ENCODE measurements around the gene CSNK1G2.

The CSNK1G2 gene

DNA sequence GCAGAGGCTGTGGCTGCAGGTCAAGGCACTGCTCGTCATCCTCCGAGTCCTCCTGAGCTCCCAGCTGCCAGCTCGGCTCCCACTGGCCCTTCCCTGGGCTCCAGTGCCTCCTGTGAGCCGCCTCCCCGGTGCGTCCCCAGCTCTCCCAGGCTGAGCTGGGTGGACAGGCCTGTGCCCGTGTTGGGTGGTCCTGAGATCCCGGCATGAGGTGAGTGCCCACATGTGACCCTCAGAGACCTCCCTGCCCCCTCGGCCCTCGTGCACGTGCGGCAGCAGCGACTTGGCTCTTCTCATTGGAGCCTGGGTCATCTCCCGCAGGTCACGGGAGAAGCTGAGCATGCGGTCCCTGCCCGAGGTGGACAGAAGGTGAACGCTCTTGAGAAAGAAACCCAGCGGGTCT, 20.3 kb upstream of the CSNK1G2 start:
- no peak for FAIRE-seq

DNA sequence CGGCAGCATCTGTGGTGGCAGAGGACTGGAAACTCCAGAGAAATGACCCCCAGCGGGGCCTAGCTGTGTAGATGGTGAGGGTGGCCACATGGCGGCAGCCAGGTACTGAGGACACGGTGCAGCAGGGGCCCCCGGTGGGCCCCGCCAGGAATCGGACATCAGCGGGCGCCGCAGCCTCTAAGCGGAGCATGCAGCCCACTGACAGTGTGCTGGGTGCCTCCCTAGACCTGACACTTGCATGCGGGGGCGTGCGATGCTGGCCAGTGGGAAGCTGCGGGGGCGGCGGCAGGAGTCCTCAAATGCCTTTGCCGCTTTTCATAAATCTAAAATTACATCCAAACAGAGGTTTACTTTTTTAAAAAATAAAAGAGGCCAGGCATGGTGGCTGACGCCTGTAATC, 19.6 kb upstream of the CSNK1G2 start:
- no peak for FAIRE-seq

DNA sequence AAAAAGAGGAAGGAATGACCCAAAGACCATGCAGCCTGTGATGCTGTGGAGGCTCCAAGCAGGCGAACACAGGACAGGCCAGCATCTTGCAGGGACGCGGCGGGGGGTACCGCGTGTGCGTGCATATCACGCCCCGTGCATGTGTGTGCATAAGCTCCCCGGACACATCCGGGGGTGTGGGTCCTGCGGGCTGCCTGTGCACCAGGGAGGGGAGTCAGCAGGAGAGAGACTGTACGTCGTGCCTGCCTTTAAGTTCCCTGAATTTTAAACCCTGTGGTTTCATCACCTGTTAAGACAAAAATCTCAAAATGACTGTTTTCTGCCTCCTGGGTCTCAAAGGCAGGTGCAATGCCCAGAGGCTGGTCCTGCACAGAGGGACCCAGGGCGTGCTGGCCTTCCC, 19.1 kb upstream of the CSNK1G2 start:
- no peak for FAIRE-seq

DNA sequence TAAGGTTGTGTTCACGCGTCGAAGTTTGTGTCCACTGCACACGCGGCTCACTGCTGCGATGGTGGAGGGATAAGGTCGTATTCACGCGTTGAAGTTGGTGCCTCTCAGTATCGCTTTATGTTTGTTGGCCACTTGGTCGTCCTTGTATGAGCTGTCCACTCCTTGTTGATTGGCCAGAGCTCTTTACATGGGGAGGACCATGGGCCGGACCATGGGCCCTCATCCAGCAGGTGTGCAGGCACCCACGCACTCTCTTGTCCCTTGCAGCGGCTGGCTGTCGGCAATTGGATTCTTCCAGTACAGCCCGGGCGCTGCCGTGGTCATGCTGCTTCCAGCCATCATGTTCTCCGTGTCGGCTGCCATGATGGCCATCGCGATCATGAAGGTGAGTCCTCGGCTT, 18.2 kb upstream of the CSNK1G2 start:
- FAIRE-seq: no peak

DNA sequence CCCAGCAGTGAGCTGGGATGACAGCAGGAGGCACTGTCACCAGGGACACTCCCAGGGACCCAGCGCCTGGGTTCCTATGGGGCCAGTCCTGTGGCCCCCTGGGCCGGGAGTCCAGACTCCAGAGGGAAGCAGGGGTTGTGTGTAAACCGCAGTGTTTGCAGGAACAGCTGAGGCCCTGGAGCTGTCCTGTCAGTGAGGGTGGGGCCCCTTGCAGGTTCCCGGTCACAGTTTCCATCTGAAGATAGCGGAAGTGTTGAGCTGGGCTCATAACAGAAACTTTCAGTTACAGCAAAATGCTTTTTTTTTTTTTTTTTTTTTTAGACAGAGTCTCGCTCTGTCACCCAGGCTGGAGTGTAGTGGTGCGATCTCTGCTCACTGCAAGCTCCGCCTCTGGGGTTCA, 17.7 kb upstream of the CSNK1G2 start:
- FAIRE-seq: no peak

DNA sequence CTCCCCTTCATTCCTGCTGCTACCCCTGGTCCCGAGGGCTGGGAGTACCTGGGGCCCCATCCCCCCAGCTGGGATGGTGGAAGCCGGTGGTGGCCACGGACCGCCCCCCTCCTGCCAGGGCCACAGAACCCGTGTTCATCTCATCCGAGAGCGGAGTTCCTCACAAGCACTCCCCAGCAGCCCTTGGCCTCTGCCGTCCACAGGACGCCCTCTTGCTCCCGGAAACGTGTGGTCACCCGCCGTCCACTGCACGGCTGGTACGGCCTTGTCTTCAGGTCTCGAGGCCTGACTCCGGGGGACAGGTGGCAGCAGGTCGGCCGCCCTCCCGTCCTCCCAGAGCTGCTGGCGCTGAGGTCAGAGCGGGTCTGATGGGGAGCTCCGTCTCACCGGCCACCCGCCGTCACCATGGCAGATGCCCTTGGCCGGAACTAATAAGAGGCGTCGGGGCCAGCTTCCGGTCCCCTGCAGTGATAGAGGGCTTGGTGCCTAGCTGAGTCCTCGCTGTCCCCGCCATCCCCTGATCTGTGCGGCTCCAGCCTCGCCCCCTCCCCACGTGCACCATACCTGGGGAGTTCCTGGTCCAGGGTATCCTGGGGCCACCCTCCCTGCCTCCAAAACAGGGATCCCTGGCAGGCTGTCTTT, 16.5 kb upstream of the CSNK1G2 start:
- FAIRE-seq: no peak

DNA sequence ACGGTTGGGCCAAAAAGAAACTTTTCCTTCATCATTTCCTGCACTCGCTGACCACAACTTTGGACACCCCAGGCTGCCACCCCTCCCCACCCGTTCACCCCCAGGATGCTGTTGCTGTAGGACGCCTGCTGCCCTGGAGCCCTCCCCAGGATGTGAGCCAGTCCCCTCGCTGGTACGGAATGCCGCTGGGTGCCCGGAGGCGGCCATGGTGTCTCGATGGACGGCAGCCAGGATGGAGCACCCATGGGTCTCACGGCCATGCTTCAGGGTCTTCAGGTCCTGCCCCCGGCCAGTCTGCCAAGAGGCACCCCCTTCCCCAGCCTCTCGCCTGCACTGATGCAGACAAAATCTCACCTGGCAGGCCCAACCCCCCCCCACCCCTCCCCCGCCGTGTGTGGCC, 15.4 kb upstream of the CSNK1G2 start:
- FAIRE-seq: no peak

DNA sequence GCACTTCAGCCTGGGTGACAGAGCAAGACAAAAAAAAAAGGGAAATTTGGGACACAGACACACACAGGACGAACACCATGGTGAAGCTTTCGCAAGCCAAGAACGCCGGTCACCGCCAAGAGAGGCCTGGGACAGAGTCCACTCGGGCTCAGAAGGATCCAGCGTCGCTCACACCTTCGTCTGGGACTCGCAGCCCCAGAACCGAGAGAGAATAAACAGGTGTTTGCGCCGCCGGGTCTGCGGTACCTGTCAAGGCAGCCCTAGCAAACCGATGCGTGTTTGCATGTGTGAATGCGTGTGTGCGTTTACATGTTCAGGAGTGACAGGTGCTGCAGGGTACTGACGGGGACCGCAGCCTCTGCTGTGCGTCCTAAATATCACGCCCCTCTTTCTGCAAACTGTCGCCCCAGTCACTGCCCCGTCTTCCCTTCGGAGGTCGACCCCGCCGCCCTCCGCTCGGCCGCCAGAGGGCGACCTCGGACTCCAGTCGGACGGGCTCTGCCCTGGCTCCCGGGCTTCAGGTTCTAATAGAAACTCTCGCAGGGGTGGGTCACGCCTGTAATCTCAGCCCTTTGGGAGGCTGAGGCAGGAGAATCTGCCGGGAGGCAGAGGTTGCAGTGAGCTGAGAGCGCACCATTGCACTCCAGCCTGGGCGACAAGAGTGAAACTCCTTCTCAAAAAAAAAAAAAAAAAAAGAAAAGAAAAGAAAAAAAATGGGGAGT, 11.8 kb upstream of the CSNK1G2 start:
- no peak for FAIRE-seq

DNA sequence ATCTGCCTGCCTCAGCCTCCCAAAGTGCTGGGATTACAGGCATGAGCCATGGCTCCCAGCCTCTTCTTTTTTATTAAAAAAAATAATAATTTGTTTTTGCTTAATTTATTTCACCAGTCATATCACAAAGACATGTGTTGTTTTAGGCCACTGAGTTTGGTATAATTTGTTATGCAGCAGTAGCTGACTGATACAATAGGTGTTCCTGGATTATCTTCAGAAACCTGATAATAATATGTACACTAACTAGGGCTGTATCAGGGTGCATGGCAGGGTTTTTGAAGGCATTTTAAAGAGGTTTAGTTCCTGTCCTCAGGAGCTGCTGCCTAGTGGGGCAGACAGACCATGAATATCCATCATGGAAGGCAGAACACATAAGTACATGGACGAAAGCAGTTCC, 9.5 kb upstream of the CSNK1G2 start:
- no peak for FAIRE-seq

DNA sequence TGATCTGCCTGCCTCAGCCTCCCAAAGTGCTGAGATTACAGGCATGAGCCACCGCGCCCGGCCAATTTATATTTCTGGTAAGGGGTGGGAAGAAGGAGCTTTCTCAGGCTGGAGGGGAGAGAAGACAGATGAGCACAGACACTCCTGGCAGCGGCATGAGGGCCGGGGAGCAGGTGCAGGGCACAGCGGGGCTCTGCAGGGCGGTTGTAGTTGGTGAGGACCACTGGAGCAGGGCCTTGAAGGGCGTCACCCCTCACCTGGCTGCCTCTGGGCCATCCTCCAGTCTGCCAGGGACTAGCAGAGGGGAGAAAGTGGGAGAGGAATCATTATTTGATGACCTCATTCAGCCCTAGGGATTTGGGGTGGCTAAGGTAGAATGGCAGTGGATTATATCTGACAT, 8.6 kb upstream of the CSNK1G2 start:
- FAIRE-seq: no peak

DNA sequence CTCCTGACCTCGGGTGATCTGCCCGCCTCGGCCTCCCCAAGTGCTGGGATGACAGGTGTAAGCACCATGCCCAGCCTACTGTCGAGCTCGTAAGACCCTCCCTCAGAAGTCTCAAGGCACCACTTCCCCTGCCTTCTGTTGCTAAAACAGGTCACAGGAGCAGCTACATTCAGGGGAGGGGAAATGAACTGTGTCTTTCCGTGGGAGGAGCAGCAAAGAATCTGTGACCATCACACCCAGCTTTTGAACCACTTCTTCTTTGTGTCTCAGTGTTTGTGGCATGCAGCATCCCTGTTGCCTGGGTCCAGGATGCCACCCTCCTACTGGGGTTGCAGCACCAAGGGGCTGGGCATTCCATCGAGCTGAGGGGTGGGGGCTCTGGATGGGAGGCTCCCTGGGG, 7.7 kb upstream of the CSNK1G2 start:
- FAIRE-seq: no peak

DNA sequence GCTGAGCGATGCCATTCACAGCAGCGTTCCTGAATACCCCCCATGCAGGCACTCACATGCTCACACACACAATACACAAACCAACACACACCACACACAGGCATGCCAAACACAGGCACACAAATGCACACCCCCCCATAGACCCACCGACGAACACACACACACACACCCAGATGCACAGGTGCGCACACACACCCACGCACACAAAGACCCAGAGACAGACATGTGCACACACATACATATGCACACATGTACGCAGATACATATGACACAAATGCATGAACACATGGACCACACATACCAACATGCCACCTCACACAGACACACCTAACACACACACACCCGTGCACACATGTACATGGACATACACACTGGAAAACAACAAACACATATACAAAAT, 7.0 kb upstream of the CSNK1G2 start:
- FAIRE-seq: no peak

DNA sequence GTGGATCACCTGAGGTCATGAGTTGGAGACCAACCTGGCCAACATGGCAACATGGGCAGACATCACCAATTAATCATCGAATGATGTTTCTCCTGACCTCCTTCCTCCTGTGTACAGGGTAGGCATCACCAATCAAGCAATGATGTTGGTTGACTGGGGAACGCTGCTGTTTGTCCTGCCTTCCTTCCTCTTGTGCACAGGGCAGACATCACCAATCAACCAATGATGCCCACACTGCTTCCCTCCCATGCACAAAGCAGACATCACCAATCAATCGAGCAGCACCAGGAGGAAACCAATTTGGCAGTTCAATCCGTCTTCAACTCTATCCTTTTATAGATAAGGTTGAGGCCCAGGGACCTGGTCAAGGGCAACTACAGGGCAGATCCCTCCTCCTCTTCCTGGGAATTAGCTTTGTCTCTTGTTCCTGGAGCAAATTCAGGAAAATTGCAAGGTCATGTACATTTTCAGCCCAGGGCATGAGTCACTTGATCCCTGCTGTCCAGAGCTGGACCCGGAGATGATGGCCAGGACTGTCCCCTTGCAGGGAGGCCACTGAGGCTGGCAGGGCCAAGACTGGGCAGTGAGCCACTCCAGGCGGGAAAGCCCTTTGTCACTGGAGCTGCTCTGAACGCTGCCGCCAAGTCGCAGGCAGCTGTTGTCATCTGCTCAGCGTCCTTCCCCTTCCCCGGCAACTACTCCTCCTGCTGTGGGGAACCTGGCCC, 5.3 kb upstream of the CSNK1G2 start:
- FAIRE-seq: no peak

DNA sequence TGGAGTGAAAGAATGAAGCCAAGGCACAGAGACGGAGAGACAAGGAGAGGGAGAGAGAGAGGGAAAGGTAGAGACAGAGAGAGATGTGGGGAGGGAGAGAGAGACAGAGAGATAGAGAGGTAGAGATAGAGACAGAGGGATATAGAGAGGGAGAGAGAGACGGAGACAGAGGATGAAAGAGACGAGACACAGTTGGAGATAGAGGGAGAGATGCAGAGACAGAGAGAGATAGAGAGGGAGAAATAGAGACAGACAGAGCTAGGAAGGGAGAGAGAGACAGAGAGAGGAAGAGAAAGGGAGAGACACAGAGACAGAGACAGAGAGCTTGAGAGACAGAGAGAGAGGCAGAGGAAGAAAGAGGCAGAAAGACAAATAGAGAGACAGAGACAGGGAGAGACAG, 4.5 kb upstream of the CSNK1G2 start:
- FAIRE-seq: no peak

DNA sequence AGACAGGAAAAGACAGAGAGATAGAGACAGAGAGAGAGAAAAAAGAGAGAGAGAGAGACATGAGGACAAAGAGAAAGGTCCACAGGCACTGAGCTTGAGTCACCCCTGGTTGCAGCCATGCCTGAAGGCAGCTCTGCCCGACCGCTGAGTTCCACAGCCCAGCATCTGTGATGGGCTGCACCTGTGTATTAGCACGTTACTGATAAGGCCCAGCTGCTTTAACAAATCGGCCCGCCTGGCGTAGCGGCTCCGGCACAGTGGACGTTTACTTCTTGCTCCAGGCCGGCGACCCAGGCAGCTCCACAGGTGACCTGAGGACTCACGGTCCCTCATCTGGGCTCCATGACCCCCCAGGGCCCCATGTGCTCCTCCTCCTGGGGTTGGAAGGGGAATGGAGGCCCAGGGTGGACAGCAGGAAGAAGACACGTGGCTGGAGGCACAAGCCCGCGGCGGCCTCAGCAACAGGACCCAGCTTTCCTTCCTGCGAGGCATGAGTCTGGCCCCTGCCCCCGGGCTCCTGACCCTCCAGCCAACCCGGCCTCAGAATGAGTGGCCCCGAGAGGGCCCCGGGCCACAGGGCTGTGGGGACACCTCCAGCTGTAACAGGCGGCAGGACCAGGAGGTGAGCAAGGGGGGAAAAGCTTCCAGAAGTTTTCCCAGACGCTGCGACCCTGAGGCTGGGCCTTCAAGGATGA, 3.9 kb upstream of the CSNK1G2 start:
- FAIRE-seq: no peak

DNA sequence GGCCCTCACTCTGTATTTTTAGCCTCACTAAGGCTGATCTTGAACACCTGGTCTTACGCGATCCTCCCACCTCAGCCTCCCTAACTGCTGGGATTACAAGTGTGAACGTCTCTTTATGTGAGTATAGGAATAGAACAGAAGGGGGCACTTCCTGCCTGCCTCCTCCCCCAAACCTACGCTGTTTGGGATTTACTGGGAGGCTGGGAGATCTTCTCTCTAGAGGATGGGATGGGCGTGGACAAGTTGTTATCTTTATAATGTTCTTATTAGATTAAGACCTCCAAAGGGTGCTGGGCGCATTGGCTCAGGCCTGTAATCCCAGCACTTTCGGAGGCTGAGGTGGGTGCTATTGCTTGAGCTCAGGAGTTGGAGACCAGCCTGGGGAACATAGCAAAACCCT, 2.9 kb upstream of the CSNK1G2 start:
- FAIRE-seq: no peak

DNA sequence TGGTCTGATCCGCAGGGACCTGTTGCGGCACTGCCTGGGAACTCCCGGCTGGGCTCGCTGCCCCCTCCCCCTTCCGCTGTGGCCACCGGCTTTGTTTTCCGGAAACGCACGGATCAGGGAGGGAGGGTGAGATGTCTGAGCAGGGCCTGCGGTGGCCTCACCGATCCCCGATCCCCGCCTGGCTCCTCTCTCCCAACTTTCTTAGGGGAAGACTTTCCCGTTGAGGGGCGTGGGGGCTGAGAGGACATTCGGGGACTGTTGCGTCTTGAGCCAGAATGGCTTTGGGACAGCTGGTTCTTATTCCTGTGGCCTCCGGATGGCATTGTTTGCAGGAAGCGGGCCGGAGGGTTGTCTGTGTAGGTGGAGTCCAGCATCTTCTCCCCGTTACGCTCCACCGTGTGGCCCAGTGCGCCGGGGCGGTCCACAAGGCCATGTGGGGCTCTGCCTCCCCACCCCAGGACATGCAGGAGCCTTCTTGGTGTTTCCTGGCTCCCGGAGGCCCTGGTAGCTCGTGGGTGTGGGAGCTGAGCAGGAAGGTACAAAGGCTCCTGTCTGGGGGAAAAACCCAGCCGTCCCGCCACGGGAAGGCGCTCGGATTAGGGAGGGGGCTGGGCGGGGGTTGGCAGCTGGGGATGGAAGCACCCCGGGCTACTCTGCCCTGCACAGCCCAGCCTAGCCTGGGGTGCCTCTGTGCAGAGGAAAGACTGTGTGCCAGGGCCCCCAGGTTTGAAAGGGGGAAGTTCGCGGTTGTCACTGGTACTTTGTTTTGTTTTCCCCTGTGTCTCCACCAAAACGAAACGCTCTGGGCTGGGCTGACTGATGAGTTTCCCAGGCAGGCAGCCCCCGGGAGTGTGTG, 1.3 kb downstream of the CSNK1G2 start:
- FAIRE-seq: no peak

DNA sequence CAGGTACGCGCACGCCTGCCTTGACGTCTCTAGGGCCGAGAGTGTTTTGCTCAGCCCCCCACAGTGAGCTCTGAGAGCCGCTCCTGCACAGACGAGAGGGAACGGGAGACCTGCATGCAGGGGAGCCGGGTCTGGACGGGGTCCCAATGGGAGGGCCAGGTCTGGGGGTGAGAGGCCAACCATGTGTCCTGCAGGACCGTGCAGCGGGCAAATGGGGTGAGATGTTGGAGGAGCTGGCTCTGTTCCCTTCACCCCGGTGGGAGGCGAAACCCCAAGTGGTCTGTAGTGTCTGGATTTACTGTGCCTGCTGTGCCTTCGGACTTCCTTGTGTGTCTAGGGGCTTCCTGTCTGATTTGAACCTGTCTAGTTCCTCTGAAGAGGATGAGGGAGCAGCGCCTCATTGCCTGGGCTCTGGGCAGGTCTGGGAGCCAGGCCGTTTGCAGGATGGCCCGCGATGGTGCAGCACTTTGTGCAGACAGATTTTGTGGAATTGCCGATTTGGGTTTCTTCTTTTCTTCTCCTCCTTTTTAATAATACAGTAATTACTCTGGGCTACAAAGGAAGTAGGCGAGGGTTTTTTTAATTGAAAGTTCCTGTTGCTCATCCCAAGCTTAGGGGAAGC, 2.1 kb downstream of the CSNK1G2 start:
- no peak for FAIRE-seq

DNA sequence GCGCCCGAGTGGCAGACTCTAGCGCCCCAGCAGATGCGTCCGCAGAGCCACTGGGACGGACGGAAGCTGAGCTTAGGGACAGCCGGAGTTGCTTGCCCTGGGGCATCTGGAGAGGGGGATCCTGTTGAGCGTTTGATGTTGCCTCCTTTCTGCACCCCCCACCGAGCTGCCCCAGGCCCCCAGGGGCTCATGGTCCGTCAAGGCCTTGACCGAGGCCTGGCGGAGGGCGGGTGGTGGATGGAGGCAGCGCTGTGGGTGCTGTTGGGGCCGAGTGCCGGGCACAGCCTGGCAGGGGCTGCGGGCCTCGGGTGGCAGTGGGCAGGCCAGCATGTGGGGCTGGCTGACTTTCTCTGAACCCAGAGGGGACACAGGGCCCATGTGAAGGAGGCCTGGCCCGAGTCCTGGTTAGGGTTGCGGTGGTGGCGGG, 2.7 kb downstream of the CSNK1G2 start:
- FAIRE-seq: no peak

DNA sequence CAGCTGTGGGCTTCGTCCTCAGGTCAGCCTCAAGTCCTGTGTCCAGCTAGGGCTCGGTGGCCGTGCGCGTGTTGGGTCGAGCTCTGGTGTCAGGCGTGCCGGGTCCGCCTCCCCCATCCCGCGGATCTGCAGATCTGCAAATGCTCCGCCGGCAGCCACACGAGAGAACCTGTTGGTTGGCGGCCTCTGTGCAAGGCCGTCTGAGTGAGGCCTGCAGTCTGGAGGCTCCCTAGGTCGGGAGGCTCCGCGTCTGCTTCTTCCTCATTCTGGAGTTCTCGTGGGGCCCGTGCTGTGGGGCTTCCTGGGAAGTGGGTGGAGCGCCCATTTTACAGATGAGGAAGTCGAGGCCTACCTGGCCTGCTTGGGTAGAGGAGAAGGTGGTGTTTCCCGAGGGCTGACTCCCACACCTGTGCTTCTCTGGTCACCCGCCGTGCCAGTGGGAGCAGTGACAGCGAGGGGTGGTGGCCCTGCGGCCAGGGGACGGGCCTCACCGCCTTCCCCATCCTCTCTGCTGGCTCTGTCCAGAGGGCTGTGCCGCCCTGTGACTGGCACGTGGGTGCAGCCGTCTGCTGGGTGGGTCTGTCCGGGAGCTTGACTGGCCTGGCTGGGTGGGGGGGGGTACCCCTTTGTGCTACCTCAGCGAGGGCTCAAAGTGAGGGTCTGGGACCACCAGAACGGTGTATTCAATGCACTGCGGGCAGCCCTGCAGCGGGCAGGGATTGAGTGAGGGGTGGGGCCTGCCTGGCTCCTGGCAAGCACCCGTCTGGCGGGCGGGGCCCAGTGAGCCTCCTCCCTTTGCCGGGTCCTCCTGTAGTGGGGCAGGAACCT, 3.3 kb downstream of the CSNK1G2 start:
- no peak for FAIRE-seq

DNA sequence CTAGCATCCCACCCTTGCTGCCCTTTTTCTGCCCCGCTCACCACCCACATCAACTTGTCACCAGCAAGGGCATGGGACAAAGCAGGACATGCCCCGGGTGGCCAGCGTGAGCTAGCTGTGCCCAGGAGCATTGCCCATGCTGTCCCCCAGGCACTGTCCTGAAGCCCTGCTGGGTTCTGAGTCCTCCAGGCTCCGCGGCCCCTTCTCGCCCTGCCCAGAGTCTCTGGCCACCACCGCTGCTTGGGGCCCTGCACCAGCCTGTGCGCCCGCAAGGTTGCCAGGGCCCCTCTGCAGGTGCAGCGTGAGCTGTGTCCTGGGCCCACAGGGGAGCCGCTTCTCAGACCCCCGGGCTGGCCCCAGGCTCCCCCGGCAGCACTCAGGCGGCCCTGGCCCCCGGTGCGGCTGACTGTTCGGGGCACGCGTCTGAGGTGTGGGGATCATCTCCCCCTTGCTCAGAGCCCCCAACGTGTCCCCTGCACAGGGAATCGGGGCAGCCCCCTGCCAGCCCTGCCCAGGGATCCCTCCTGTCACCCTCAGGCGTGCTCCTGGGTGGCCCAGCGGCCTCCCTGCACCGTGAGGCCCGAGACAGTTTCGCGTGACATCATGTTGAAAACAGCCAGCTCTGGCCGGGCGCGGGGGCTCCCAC, 4.1 kb downstream of the CSNK1G2 start:
- FAIRE-seq: no peak

Measured in G401.6 (cell line).